Measurements from ENCODE around the gene FMO5. TPM values are rescaled to one million over a fixed set of nuclear protein-coding genes. Genes with fewer than 3 reads are reported as not detected.

FMO5 gene
- total and polyA plus RNA-seq, 2 of the 13 experiments (the other 11 are each of a cell fraction or from before 2014, with no cell fraction given): 48.2 to 149 TPM

DNA sequence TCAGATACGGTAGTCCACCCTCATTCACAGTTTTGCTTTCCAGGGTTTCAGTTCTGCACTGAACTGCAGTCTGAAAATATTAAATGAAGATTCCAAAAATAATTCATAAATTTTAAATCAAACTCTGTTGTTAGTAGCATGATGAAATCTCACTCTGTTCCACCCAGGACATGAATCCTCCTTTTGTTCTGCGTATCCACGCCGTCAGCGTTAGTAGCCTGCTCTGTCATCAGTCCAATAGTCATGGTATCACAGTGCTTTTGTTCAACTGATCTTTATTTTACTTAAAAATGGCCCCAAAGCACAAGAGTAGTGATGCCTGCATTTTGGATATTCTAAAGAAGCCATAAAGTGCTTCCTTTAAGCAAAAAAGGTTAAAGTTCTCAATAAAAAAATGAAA lies 41.2 kb upstream of the FMO5 start:
- TF ChIP-seq ZNF263 (CRISPR knock-in tag; IDR thresholded peaks at IDR 0.05) (no peak), MZF1 (CRISPR knock-in tag; IDR thresholded peaks at IDR 0.05; ENCODE audit: borderline replicate concordance) (no peak), MEIS2 (CRISPR knock-in tag; IDR thresholded peaks at IDR 0.05) (no peak), ASH2L (IDR thresholded peaks at IDR 0.05; ENCODE audit: insufficient read length, low read depth, low read length) (no peak), CHD2 (IDR thresholded peaks at IDR 0.05; ENCODE audit: low read depth, low read length) (no peak)
- TF ChIP-seq, protein P1, sequence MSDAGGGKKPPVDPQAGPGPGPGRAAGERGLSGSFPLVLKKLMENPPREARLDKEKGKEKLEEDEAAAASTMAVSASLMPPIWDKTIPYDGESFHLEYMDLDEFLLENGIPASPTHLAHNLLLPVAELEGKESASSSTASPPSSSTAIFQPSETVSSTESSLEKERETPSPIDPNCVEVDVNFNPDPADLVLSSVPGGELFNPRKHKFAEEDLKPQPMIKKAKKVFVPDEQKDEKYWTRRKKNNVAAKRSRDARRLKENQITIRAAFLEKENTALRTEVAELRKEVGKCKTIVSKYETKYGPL (CRISPR knock-in tag; IDR thresholded peaks at IDR 0.05): no peak
- TF ChIP-seq, protein P2, sequence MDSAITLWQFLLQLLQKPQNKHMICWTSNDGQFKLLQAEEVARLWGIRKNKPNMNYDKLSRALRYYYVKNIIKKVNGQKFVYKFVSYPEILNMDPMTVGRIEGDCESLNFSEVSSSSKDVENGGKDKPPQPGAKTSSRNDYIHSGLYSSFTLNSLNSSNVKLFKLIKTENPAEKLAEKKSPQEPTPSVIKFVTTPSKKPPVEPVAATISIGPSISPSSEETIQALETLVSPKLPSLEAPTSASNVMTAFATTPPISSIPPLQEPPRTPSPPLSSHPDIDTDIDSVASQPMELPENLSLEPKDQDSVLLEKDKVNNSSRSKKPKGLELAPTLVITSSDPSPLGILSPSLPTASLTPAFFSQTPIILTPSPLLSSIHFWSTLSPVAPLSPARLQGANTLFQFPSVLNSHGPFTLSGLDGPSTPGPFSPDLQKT (CRISPR knock-in tag; IDR thresholded peaks at IDR 0.05; ENCODE audit: borderline replicate concordance): no peak
- TF ChIP-seq, protein P3, sequence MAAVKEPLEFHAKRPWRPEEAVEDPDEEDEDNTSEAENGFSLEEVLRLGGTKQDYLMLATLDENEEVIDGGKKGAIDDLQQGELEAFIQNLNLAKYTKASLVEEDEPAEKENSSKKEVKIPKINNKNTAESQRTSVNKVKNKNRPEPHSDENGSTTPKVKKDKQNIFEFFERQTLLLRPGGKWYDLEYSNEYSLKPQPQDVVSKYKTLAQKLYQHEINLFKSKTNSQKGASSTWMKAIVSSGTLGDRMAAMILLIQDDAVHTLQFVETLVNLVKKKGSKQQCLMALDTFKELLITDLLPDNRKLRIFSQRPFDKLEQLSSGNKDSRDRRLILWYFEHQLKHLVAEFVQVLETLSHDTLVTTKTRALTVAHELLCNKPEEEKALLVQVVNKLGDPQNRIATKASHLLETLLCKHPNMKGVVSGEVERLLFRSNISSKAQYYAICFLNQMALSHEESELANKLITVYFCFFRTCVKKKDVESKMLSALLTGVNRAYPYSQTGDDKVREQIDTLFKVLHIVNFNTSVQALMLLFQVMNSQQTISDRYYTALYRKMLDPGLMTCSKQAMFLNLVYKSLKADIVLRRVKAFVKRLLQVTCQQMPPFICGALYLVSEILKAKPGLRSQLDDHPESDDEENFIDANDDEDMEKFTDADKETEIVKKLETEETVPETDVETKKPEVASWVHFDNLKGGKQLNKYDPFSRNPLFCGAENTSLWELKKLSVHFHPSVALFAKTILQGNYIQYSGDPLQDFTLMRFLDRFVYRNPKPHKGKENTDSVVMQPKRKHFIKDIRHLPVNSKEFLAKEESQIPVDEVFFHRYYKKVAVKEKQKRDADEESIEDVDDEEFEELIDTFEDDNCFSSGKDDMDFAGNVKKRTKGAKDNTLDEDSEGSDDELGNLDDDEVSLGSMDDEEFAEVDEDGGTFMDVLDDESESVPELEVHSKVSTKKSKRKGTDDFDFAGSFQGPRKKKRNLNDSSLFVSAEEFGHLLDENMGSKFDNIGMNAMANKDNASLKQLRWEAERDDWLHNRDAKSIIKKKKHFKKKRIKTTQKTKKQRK (IDR thresholded peaks at IDR 0.05; ENCODE audit: low read length): no peak
- TF ChIP-seq, protein P4, sequence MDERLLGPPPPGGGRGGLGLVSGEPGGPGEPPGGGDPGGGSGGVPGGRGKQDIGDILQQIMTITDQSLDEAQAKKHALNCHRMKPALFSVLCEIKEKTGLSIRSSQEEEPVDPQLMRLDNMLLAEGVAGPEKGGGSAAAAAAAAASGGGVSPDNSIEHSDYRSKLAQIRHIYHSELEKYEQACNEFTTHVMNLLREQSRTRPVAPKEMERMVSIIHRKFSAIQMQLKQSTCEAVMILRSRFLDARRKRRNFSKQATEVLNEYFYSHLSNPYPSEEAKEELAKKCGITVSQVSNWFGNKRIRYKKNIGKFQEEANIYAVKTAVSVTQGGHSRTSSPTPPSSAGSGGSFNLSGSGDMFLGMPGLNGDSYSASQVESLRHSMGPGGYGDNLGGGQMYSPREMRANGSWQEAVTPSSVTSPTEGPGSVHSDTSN (CRISPR knock-in tag; IDR thresholded peaks at IDR 0.05): no peak
- TF ChIP-seq, protein P5, sequence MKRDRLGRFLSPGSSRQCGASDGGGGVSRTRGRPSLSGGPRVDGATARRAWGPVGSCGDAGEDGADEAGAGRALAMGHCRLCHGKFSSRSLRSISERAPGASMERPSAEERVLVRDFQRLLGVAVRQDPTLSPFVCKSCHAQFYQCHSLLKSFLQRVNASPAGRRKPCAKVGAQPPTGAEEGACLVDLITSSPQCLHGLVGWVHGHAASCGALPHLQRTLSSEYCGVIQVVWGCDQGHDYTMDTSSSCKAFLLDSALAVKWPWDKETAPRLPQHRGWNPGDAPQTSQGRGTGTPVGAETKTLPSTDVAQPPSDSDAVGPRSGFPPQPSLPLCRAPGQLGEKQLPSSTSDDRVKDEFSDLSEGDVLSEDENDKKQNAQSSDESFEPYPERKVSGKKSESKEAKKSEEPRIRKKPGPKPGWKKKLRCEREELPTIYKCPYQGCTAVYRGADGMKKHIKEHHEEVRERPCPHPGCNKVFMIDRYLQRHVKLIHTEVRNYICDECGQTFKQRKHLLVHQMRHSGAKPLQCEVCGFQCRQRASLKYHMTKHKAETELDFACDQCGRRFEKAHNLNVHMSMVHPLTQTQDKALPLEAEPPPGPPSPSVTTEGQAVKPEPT (CRISPR knock-in tag; IDR thresholded peaks at IDR 0.05; ENCODE audit: low read depth): no peak
- 98% methylated on average over 5 of the region's 5 CpGs for WGBS (ENCODE audit: low lambda C conversion rate)

More for the DNA sequence above, 41.2 kb upstream of the FMO5 start:
- CTCF ChIA-PET (ENCODE audit: low intra/inter-chr PET ratio, low total read pairs): no interaction called here
- Histone ChIP-seq H3K9ac (ENCODE audit: insufficient read depth, low read depth, low read length) (no peak overlapping the region), H3K4me3 (replicated peaks in 1 of 3; ENCODE audit: insufficient read depth in 1 of 3, low read depth in 2 of 3, low read length in 3 of 3) (no peak overlapping the region), H3K27me3 (ENCODE audit: control insufficient read depth in 1 of 2, insufficient read depth in 2 of 2, low read length in 2 of 2) (no peaks in the 10 kb centered on the region), H3K9me3 (ENCODE audit: low read length) (no peaks in the 10 kb centered on the region), H3K27ac (ENCODE audit: extremely low read length, insufficient read depth, low read length) (no peak overlapping the region), H4K20me1 (ENCODE audit: insufficient read depth, low read length) (no peaks in the 10 kb centered on the region), H3K36me3 (replicated peaks in 1 of 2; ENCODE audit: control insufficient read depth in 1 of 2, insufficient read depth in 2 of 2, low read length in 2 of 2) (peaks cover 26 to 93% of the 10 kb centered on the region in 2 experiments), H3K79me2 (ENCODE audit: insufficient read depth, low read length) (peaks cover 2% of the 10 kb centered on the region), H3K4me1 (ENCODE audit: insufficient read depth, low read length) (no peaks in the 10 kb centered on the region), H3K4me2 (ENCODE audit: low read depth, low read length) (no peak overlapping the region), H2AFZ (ENCODE audit: low read length) (no peak overlapping the region)
- no peak for DNase-seq (ENCODE audit: low spot score)
- no peak for ATAC-seq
- BruUV-seq (replicated peaks): no TSS peak
- in situ Hi-C loops (cut with HindIII; ENCODE audit: extremely low pct_ligation_motif_present, low pct_unique_long_range_greater_than_20kb) (no loop called here), intact Hi-C loops (cut with micrococcal nuclease; ENCODE audit: unreplicated experiment) (no loop called here)
- POLR2A ChIA-PET: no interaction called here
- no peak for FAIRE-seq

All from HepG2 (cell line).